T-helper 17 cell (primary cell): ENCODE measurements around the gene CACNB2. TPM values are rescaled to one million over a fixed set of nuclear protein-coding genes. Genes with fewer than 3 reads are reported as not detected.

Source experiments
- ATAC-seq: fragments of 150-1000 bp; cut with Tn5 transposase; 2 replicates; pipeline ENCODE4 v1.10.0; 2021; ENCODE audit warnings: mild to moderate bottlenecking, moderate library complexity
- DNase-seq, 3 donors: peaks; one replicate each; pipeline versions ENCODE4 v3.0.0 to v3.0.0-alpha.2; 2020 to 2021
- H3K9me3 ChIP-seq: one replicate; pipeline ENCODE4 v1.7.0; 2013; ENCODE audit warnings: low read length, mild to moderate bottlenecking; ENCODE audit not compliant: control insufficient read depth, poor library complexity, severe bottlenecking
- H3K27ac Mint-ChIP-seq: one replicate; pipeline ENCODE4 v1.8.0; 2022; ENCODE audit warnings: mild to moderate bottlenecking, moderate library complexity, mixed read lengths
- H3K27me3 Mint-ChIP-seq: one replicate; pipeline ENCODE4 v1.8.0; 2022; ENCODE audit warnings: mixed read lengths
- H3K36me3 Mint-ChIP-seq: one replicate; pipeline ENCODE4 v1.8.0; 2022; ENCODE audit warnings: low read depth, mixed read lengths
- H3K4me1 Mint-ChIP-seq: one replicate; pipeline ENCODE4 v1.8.0; 2022; ENCODE audit warnings: mild to moderate bottlenecking, mixed read lengths
- H3K4me3 Mint-ChIP-seq: one replicate; pipeline ENCODE4 v1.8.0; 2022; ENCODE audit warnings: mild to moderate bottlenecking, moderate library complexity, mixed read lengths
- total RNA-seq, 4 donors: library from RNA in 2 of 4; stranded (reverse) in 2 of 4; gene quantifications; one replicate each; pipeline ENCODE4 v1.2.3 and lab custom pipeline; 2022 to 2026

Gene CACNB2
- total RNA-seq, 2 donors from 2014 or later = not detected

DNA sequence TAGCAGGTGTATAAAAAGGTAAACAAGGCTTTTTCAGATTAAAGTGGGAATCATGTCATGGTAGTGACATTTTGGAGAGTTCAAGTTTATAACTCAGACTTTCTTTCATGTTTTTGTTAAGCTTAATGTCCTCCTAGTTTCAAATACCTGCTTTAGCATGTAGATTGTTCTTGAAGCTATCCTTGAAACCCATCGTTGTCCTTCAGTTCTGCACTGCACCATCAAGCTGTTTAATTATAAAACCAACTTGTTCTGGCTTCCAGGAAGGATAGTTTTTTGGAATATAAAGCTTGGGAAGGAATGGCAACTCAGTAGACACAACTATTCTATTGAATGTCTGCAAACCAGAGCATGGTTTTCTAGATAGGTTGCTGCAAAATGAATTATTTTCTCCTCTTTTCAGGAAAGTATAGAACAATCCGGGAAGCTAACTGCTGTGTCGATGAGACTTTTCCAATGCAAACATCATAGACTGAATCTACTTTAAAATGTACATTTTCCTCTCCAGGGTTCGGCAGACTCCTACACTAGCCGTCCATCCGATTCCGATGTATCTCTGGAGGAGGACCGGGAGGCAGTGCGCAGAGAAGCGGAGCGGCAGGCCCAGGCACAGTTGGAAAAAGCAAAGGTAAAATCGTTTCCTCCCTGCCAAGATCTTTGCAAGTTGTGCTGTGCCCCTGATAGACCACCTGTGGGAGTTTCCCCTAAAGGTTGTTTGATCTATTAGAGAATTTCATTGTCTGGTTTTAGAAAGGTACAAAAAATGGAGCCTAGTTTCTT lies 261.4 kb downstream of the CACNB2 start:
- H3K9me3 ChIP-seq = no peaks in the 10 kb centered on the region
- ATAC-seq = no peak
- H3K4me3 Mint-ChIP-seq = no peak overlapping the region

GRCh38 chr10:18402853-18403252 lies 262.6 kb downstream of the CACNB2 start:
- Mint-ChIP-seq H3K36me3 (no peaks in the 10 kb centered on the region), H3K4me3 (no peak overlapping the region), H3K27me3 (peaks cover 31% of the 10 kb centered on the region), H3K4me1 (peaks cover 11% of the 10 kb centered on the region), H3K27ac (no peak overlapping the region)
- ATAC-seq (no peak), DNase-seq (no peak)
- no peaks in the 10 kb centered on the region for H3K9me3 ChIP-seq

More for the DNA sequence above, 261.4 kb downstream of the CACNB2 start:
- no peaks in the 10 kb centered on the region for H3K36me3 Mint-ChIP-seq
- DNase-seq = no peak
- peaks cover 31% of the 10 kb centered on the region for H3K27me3 Mint-ChIP-seq
- H3K4me1 Mint-ChIP-seq = peaks cover 11% of the 10 kb centered on the region
- no peak overlapping the region for H3K27ac Mint-ChIP-seq

DNA sequence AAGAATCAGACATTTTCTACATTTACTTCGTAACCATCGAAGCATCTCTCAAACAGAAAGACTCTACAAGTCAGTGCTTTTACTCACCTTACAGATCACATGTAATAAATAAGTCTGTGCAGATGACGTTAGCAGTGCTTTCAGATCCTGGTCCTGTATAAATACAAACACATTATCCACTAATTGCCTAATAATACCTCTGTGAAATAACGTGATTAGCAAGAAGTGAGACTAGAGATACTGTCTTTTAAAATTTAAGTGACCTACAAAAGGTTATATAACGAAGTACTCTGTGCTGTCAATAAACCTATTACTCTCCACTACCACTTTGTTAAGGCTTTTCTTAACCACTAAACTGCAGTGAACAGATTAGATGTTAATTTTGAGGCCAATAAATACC lies 264.3 kb downstream of the CACNB2 start:
- DNase-seq = no peak
- H3K9me3 ChIP-seq = no peaks in the 10 kb centered on the region
- Mint-ChIP-seq H3K36me3 (no peaks in the 10 kb centered on the region), H3K27ac (no peak overlapping the region), H3K27me3 (peaks cover 31% of the 10 kb centered on the region), H3K4me1 (peaks cover 11% of the 10 kb centered on the region), H3K4me3 (no peak overlapping the region)
- ATAC-seq = no peak

- H3K27me3 Mint-ChIP-seq = peaks cover 19% of the 10 kb centered on the region
- H3K4me3 Mint-ChIP-seq = no peak overlapping the region
- no peak for ATAC-seq
- H3K4me1 Mint-ChIP-seq = no peaks in the 10 kb centered on the region
- no peaks in the 10 kb centered on the region for H3K36me3 Mint-ChIP-seq
- H3K27ac Mint-ChIP-seq = no peak overlapping the region
- no peak for DNase-seq
- no peaks in the 10 kb centered on the region for H3K9me3 ChIP-seq
These were observed 265.9 kb downstream of the CACNB2 start for GRCh38 chr10:18406136-18406535.

DNA sequence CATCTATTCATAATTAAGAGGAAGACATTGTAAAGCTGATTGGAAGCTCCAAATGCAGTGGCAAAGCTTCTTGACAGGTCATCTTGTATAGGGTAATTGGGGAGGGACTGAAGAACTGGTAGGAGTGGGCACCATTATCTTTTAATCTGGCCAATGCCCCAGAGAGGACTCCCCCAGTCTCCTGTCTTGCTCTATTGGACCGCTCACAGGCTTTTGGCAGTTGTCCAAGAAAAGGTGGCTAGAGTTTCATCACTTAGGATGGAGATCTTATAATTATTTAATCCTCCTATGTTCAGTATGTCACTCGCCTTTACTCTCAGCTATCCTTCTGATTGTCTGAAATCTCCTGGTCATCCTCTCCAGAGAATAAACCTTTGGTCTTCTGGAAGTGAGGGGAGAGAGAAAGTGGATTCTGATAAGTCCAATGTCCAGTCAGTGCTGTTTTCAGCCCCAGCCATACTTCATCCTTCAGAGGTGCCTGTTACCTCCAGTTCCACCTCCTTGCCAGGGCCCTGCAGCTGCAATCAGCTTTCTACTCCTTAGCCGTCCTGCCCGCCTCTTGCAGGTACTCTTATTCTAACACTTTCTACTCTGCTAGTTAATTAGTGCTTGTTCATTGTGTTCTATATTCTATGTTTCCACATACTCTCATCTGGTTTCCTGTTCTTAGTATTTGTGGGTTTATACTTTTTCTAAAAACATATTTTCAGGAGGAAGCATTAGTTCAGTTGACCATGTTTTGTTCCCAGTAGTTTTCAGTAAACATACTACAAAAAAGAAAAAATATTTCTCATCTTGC lies 269.6 kb downstream of the CACNB2 start:
- Mint-ChIP-seq H3K27me3 (peaks cover 11% of the 10 kb centered on the region), H3K36me3 (no peaks in the 10 kb centered on the region), H3K4me1 (no peaks in the 10 kb centered on the region), H3K27ac (peak overlapping the region; percentile 19), H3K4me3 (no peak overlapping the region)
- ATAC-seq = no peak
- H3K9me3 ChIP-seq = no peaks in the 10 kb centered on the region
- DNase-seq = no peak

- H3K4me1 Mint-ChIP-seq = no peaks in the 10 kb centered on the region
These were observed 273.8 kb downstream of the CACNB2 start for GRCh38 chr10:18414061-18414460.

GRCh38 chr10:18417950-18418527 lies 277.8 kb downstream of the CACNB2 start:
- no peak overlapping the region for H3K4me3 Mint-ChIP-seq
- DNase-seq (no peak), ATAC-seq (no peak)
- H3K27me3 Mint-ChIP-seq = peaks cover 5% of the 10 kb centered on the region
- H3K27ac Mint-ChIP-seq = no peak overlapping the region
- H3K4me1 Mint-ChIP-seq = no peaks in the 10 kb centered on the region
- no peaks in the 10 kb centered on the region for H3K9me3 ChIP-seq
- H3K36me3 Mint-ChIP-seq = no peaks in the 10 kb centered on the region

More at GRCh38 chr10:18414061-18414460, 273.8 kb downstream of the CACNB2 start:
- H3K27ac Mint-ChIP-seq = no peak overlapping the region
- peaks cover 5% of the 10 kb centered on the region for H3K27me3 Mint-ChIP-seq
- no peak for DNase-seq
- no peak overlapping the region for H3K4me3 Mint-ChIP-seq
- no peak for ATAC-seq
- no peaks in the 10 kb centered on the region for H3K36me3 Mint-ChIP-seq
- H3K9me3 ChIP-seq = no peaks in the 10 kb centered on the region

DNA sequence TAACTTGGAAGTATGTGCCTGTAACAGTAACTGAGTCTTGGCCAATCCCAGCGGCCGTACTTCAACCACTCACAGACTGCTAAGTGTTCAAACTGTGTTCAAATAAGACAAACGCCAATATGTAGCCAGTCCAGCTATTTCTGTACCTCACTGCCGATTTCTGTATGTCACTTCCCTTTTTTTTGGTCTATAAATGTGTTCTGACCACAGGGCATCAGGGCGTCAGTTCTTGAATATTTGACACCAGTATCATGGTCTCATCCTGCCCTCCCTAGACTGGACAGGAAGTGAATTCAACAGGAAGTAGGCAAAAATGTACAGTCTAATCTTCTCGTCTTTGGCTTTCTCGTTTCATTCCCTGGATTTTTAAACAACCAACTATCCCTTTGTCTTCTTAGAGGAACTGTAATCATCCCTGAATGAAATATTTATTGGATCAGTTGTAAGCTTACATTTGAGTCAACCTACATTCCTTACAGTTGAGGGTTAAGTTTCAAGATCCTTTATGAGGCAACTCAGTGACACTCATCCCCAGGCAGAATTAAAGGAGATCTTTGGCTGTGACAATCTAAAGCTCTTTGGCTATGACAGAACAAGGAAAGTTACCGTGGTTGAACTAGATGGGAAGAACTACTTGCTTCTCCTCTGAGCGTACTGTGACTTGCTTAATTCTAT lies 278.5 kb downstream of the CACNB2 start:
- H3K9me3 ChIP-seq = no peaks in the 10 kb centered on the region
- Mint-ChIP-seq H3K27ac (no peak overlapping the region), H3K4me1 (no peaks in the 10 kb centered on the region), H3K27me3 (peaks cover 4% of the 10 kb centered on the region), H3K36me3 (no peaks in the 10 kb centered on the region), H3K4me3 (no peak overlapping the region)
- DNase-seq = no peak
- ATAC-seq = no peak

GRCh38 chr10:18419945-18420344 lies 279.7 kb downstream of the CACNB2 start:
- H3K4me3 Mint-ChIP-seq = no peak overlapping the region
- H3K4me1 Mint-ChIP-seq = no peaks in the 10 kb centered on the region
- ATAC-seq (no peak), DNase-seq (no peak)
- no peak overlapping the region for H3K27ac Mint-ChIP-seq
- H3K36me3 Mint-ChIP-seq = no peaks in the 10 kb centered on the region
- H3K27me3 Mint-ChIP-seq = no peaks in the 10 kb centered on the region
- H3K9me3 ChIP-seq = no peaks in the 10 kb centered on the region

DNA sequence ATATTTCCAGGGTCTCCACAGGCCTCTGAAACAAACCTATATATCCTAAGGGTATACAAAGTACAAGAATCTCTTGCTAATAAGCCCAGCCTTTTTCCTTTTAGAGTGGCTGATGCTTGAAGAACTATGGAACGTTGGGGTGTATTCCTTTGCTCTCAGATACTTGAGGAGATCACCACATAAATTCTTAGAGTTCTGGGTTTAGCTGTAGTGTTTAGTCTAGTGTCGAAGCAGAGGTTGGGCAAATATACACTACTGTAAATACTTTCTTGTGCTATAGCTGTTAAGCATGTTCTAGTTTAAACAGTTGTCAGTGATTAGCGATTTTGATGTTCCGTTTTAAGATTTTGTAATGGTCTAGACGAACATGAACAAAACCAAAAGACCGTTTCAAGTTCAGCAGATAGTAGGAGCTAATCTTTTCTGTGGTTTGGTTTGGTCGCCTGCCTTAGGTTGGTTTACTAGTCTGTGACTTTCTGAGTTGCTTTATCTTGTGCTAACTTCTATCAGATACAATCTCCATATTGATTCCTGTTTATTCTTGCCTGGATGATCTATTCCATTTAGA lies 281.6 kb downstream of the CACNB2 start:
- no peak overlapping the region for H3K4me3 Mint-ChIP-seq
- no peak for ATAC-seq

DNA sequence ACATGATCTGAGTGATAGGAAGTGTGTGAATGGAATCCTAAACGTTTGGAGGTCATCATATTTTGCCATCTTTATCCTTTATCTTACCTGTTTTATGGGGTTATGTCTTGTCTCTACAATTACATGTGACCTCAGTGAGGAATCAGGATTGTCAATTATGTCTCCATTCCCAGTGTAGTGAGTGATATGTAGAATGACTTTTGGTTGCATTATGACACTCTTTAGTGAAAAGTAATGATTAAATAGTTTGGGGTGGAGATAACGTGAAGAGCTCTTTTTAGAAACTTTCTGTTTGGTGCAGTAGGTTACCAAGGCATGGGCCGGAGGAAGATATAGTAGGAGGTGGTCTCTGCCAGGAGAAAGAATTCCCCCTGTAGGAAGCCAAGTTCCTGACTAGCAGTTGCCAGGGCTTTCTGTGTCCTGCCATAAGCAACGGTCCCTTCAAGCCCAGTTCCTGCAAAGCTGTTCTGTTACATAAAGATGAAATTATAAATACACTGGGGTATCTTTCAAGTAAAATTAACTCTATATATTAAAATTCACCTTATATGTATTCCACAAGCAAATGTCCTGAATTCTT lies 282.9 kb downstream of the CACNB2 start:
- ATAC-seq (no peak), DNase-seq (no peak)
- Mint-ChIP-seq H3K36me3 (peaks cover under 1% of the 10 kb centered on the region), H3K4me3 (no peak overlapping the region), H3K4me1 (no peaks in the 10 kb centered on the region), H3K27me3 (peaks cover 3% of the 10 kb centered on the region), H3K27ac (no peak overlapping the region)
- no peaks in the 10 kb centered on the region for H3K9me3 ChIP-seq

More for the DNA sequence above, 281.6 kb downstream of the CACNB2 start:
- no peaks in the 10 kb centered on the region for H3K27me3 Mint-ChIP-seq
- no peaks in the 10 kb centered on the region for H3K4me1 Mint-ChIP-seq
- H3K9me3 ChIP-seq = no peaks in the 10 kb centered on the region
- H3K27ac Mint-ChIP-seq = no peak overlapping the region
- H3K36me3 Mint-ChIP-seq = no peaks in the 10 kb centered on the region
- no peak for DNase-seq

- Mint-ChIP-seq H3K27me3 (peaks cover 5% of the 10 kb centered on the region), H3K27ac (no peak overlapping the region), H3K4me3 (no peak overlapping the region), H3K36me3 (peaks cover 2% of the 10 kb centered on the region), H3K4me1 (no peaks in the 10 kb centered on the region)
- ATAC-seq (no peak), DNase-seq (no peak)
- H3K9me3 ChIP-seq = no peaks in the 10 kb centered on the region
These were observed 284.0 kb downstream of the CACNB2 start for GRCh38 chr10:18424200-18424599.
